Measurements from ENCODE around the gene SUN3. TPM values are rescaled to one million over a fixed set of nuclear protein-coding genes. Genes with fewer than 3 reads are reported as not detected.
"Not testable (repeated sequence)": the region's sequence is repeated elsewhere in the genome, so short reads cannot be mapped to it uniquely, and the experiment has no call there.

The SUN3 gene
- total RNA-seq, 2 donors from 2014 or later, result not detected

DNA sequence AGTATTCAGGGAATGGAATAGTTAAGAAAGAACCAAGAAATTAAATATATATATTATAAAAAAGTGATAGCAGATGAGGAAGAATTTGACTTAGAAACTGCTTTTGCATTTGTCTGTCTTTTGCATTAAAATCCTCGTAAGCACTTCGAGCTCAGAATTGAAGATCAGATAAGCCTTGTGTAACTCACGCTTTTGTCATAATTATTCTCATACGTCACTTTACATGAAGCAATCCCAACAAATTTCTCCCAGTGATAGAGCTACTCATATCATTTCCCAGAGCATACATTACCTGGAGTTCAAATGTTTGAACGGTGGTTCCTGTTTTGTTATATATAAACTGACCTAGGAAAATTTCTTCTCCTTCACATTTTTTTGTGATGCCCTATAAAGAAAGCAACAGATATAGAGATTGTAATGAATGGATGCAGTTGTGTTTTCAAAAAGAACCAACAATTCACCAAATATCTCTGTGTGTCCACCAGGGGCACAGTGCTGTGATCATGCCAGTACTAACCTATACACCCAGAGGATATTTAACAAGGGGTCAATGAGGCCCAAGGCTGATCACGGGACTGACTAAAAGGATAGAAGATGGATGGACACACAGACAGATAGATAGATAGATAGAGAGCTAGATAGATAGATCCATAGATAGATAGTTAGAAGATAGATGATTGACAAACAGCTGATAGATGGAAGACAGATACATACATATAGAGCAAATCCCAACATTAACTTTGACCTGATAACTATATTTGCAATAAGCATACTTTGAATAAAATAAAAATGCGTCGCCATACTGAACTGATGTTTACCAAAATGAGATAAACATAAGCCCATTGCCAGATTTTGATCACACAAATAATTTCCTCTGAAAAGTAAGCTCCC is 40.2 kb downstream of the SUN3 start:
- ATAC-seq (no peak), DNase-seq (no peak)
- intact Hi-C loops (cut with DNase I, micrococcal nuclease), result no loop called here

- no peak for ATAC-seq
- no peak for DNase-seq
- intact Hi-C loops (cut with DNase I, micrococcal nuclease), result no loop called here
Measured at GRCh38 chr7:47982610-47983009, 46.3 kb downstream of the SUN3 start.

- DNase-seq; intact Hi-C loops (cut with DNase I, micrococcal nuclease); ATAC-seq: not testable (repeated sequence)
Measured at GRCh38 chr7:47980648-47981047, 48.3 kb downstream of the SUN3 start.

DNA sequence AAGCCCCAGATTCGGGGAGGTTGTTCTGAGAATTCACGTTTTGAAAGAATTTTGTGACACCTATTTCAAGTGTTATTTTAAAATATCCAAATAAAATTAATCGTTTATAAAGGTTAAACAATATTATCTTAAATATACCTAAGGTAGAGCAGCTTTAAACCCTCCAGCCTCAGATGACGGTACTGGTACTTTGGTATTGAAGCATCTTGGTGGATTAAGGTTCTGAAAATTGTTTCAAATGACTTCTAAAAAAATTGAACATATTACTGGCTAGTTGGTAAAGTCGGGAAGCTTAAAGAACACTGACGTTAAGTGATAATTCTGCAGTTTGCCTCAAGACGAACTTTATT is 49.1 kb downstream of the SUN3 start:
- intact Hi-C loops (cut with DNase I, micrococcal nuclease), result no loop called here
- ATAC-seq, result no peak
- no peak for DNase-seq

DNA sequence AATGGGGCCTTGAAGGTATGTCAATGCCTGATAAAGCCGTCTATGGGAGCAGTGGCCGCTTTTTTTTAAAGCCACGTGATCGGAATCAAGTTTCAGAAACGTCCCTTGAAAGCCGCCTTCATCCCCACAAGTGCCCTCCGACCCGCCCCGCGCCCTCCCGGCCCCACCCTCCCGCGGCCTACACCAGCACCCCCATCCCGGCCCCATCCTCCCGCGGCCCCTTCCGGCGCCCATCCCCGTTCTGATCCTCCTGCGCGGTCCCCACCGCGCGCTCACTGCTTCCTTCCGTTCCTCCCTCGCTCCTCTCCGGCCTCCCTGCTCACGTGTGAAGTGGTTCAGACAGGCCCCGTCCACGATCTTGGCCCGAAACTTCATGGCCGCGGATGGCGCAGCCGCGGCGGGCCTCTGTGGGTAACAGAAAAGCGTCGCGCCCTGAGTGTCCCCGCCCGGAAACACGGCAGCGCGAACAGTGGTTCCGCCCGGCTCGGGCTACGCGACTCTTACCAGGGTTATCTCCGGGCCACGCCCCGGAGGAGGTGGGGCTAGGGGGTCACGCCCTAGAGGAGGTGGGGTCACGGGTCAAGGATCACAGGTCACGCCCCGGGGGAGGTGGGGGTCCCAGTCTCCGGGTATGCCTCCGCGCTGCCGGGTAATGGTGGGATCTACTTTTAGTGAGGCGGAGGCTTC is 49.6 kb downstream of the SUN3 start, which contains the start of gene HUS1:
Gene HUS1, minus strand, starts transcription at position 471 of the 687 bp plus-strand sequence. Its CDS starts 96 bp downstream, at position 375.
- intact Hi-C loops (cut with DNase I, micrococcal nuclease), result no loop called here
- ATAC-seq (peak; percentile 99), DNase-seq (peak; percentile 91 to 93)

GRCh38 chr7:47978790-47979144 is 50.1 kb downstream of the SUN3 start:
- no peak for ATAC-seq
- intact Hi-C loops (cut with DNase I, micrococcal nuclease), result no loop called here
- no peak for DNase-seq

GRCh38 chr7:47973739-47974138 is 55.2 kb downstream of the SUN3 start:
- ATAC-seq (no peak), DNase-seq (no peak)
- intact Hi-C loops (cut with DNase I, micrococcal nuclease), result no loop called here

GRCh38 chr7:47970761-47971160 is 58.1 kb downstream of the SUN3 start:
- ATAC-seq, result peak; percentile 76
- DNase-seq, result no peak
- intact Hi-C loops (cut with DNase I, micrococcal nuclease), result no loop called here

DNA sequence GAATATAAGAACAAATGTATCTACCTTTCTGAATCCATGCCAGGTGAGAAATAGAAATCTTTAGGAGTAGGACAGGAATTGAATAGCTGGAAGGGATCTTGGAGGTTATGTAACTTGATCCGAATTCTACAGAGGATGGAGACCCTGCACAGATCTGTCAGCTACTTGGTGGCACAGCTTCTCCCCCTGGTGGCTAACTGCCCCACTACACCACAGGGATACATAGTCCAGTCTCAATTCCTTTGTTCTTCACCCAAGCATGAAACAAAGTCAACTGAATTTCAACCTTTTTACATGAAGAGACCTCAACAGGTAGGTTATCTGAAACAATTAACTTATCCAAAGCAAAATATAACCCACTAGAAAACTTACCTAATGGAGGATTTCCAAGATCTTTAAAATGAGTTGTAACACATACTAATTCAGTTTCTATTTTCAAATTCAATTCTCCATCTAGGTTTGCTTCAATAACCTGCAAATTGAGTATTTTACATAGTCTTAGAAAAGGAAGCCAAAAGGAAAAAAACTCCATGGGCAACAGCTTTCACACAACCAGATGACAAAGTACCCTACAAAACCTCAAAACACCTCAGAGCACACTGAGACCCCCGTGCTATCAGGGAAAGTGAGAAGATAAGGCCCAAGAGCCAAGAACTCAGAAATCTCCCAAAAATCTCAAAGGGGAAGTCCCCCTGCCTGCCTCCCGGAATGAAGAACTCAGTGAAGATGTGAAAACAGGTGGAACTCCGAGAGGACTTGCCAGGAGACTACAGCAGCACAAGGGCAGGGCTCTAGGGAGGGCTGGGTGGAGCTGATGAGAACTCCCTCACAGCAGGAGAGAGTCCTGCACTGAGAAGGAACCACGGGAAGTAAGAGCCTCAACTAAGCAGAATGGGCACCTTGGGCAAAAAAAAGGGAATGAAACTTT is 59.8 kb downstream of the SUN3 start:
- intact Hi-C loops (cut with DNase I, micrococcal nuclease), result no loop called here
- peak; percentile 82 for ATAC-seq
- DNase-seq, result peak; percentile 78 to 82

- no peak for DNase-seq
- intact Hi-C loops (cut with DNase I, micrococcal nuclease), result no loop called here
- no peak for ATAC-seq
Measured at GRCh38 chr7:47967708-47968107, 61.2 kb downstream of the SUN3 start.

- intact Hi-C loops (cut with DNase I, micrococcal nuclease), result no loop called here
- DNase-seq, result no peak
- no peak for ATAC-seq
Measured at GRCh38 chr7:47967123-47967522, 61.8 kb downstream of the SUN3 start.

- DNase-seq (no peak), ATAC-seq (no peak)
- intact Hi-C loops (cut with DNase I, micrococcal nuclease), result no loop called here
Measured at GRCh38 chr7:47965456-47965855, 63.5 kb downstream of the SUN3 start.

DNA sequence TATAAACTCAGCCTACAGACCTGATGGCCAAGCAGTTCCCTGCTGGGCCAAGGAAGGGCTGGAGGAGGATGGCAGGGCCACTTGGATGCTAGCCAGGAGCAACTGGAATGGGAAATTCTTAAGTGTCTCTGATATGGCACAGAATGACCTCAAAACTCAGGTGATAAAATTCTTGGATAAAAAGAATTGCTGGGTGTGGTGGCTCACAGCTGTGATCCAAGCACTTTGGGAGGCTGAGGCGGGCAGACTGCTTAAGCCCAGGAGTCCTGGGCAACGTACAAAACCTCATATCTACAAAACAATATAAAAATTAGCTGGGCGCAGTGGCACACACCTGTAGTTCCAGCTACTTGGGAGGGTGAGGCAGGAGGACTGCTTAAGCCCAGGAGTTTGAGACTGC is 66.6 kb downstream of the SUN3 start:
- peak; percentile 93 for ATAC-seq
- peak; percentile 50 to 65 for DNase-seq
- intact Hi-C loops (cut with DNase I, micrococcal nuclease), result no loop called here

GRCh38 chr7:47957156-47957555 is 71.8 kb downstream of the SUN3 start:
- DNase-seq (no peak), ATAC-seq (no peak)
- intact Hi-C loops (cut with DNase I, micrococcal nuclease), result no loop called here

DNA sequence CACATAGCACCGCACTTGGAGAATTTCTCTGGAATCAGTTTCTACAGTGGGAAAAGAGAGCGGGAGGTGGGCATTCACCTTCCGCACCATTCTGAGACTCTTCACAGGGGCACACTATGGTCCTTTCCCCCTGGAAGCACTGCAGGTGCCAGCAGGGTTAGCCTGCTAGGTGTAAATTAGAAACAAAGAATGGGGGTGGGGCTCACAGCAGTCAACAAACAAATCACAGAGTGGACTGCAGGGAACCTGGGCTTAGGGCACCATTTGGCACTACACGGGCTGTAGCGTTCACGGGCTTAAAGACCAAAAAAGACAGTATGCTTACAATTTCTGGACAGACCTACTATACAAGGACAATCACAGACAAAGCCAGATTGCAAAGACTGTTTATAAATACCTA is 72.7 kb downstream of the SUN3 start:
- intact Hi-C loops (cut with DNase I, micrococcal nuclease), result no loop called here
- no peak for DNase-seq
- ATAC-seq, result no peak

DNA sequence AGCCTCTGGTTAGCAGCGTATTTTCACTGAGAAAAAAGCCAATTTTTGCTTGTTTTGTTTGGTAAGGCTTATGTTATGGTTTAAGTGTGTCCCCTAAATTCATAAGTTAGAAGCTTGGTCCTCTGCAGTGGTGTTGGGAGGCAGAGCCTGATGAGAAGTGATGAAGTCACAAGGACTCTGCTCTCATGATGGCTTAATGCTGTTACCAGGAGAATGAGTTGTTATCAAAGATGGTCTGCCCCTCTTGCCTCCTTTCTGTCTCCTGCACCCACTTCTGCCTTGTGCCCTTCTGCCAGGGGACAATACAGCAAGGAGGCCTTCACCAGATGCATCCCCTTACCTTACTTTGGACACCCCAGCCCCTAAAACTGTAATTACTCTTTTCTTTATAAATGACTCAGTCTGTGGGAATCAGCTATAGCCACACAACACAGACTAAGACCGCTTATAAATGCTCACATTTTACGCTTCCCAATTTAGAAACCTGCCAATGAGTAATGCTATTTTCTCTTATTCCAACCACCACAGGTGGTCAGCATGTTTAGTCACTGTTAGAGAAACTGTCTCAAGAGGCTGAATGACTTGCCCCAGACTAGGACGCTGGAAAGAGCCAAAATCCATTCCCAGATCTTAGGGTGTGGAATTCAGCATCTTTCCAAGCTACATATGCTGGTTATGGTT is 74.5 kb downstream of the SUN3 start:
- ATAC-seq (no peak), DNase-seq (no peak)
- intact Hi-C loops (cut with DNase I, micrococcal nuclease), result no loop called here

GRCh38 chr7:47953822-47954221 is 75.1 kb downstream of the SUN3 start:
- ATAC-seq, result no peak
- no peak for DNase-seq
- intact Hi-C loops (cut with DNase I, micrococcal nuclease), result no loop called here

GRCh38 chr7:47952224-47952623 is 76.7 kb downstream of the SUN3 start:
- DNase-seq (no peak), ATAC-seq (no peak)
- intact Hi-C loops (cut with DNase I, micrococcal nuclease), result no loop called here

GRCh38 chr7:47951374-47951773 is 77.5 kb downstream of the SUN3 start:
- no peak for DNase-seq
- ATAC-seq, result peak; percentile 90
- intact Hi-C loops (cut with DNase I, micrococcal nuclease), result no loop called here

All from left colon (tissue), 2 donors.